Measurements from ENCODE around the gene PRKCZ. TPM values are rescaled to one million over a fixed set of nuclear protein-coding genes. Genes with fewer than 3 reads are reported as not detected.

PRKCZ gene
- polyA plus RNA-seq, 1 of the 3 experiments (the other 2 are of a cell fraction): 24.2 TPM

DNA sequence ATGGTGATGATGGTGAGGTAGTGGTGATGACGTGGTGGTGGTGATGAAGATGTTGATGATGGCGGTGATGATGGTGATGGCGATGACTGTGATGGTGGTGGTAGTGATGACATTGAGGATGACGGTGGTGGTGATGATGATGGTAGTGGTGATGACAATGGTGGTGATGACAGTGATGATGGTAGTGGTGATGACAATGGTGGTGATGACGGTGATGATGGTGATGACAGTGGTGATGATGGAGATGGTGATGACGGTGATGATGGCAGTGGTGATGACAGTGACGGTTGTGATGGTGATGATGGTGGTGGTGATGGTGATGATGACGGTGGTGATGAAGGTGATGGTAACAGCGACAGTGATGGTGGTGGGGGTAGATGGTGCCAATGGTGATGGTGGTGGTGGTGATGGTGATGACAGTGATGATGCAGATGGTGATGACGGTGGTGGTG is 105.0 kb downstream of the PRKCZ start:
- Histone ChIP-seq H3K27me3 (ENCODE audit: insufficient read depth) (no peaks in the 10 kb centered on the region), H3K79me2 (ENCODE audit: insufficient read depth) (no peaks in the 10 kb centered on the region), H3K4me3 (ENCODE audit: low read depth in 2 of 2, low read length in 1 of 2) (no peak overlapping the region), H4K20me1 (ENCODE audit: insufficient read depth) (no peaks in the 10 kb centered on the region), H3K4me1 (ENCODE audit: control insufficient read depth in 1 of 2, insufficient read depth in 2 of 2, low read depth in 1 of 2, low read length in 1 of 2) (no peaks in the 10 kb centered on the region), H3K4me2 (no peak overlapping the region), H3F3A (replicated peaks; ENCODE audit: insufficient read depth) (no peaks in the 10 kb centered on the region), H3K27ac (ENCODE audit: low read depth in 2 of 2, low read length in 1 of 2) (no peak overlapping the region), H3K9ac (no peak overlapping the region), H3K36me3 (replicated peaks in 1 of 2; ENCODE audit: control insufficient read depth in 1 of 2, insufficient read depth in 2 of 2, low read length in 1 of 2) (peaks cover 0 to 4% of the 10 kb centered on the region in 2 experiments), H3K9me3 (no peaks in the 10 kb centered on the region), H3K9me2 (no peaks in the 10 kb centered on the region), H2AFZ (ENCODE audit: low read depth) (no peak overlapping the region)
- WGBS (ENCODE audit: low lambda C conversion rate): 94% methylated on average over 10 of the region's 10 CpGs
- TF ChIP-seq TEAD4 (IDR thresholded peaks at IDR 0.05; ENCODE audit: borderline replicate concordance, insufficient read depth) (no peak), EZH2phosphoT487 (IDR thresholded peaks at IDR 0.05; ENCODE audit: borderline replicate concordance, low read depth) (no peak), FOXM1 (IDR thresholded peaks at IDR 0.05; ENCODE audit: low read depth) (no peak), JUND (IDR thresholded peaks at IDR 0.05) (no peak), RFX5 (IDR thresholded peaks at IDR 0.05; ENCODE audit: low read length) (no peak), USF2 (IDR thresholded peaks at IDR 0.05; ENCODE audit: borderline replicate concordance, low read depth, low read length) (no peak), RAD21 (IDR thresholded peaks at IDR 0.05; ENCODE audit: low read length) (no peak), MXI1 (IDR thresholded peaks at IDR 0.05; ENCODE audit: low read depth, low read length) (no peak), ZBTB33 (IDR thresholded peaks at IDR 0.05; ENCODE audit: borderline replicate concordance, low read depth) (no peak), SIN3A (IDR thresholded peaks at IDR 0.05; ENCODE audit: borderline replicate concordance, low read depth, low read length) (no peak), PBX3 (IDR thresholded peaks at IDR 0.05) (no peak)
- no peak for DNase-seq
- CTCF ChIA-PET: no interaction called here
- POLR2A ChIA-PET: no interaction called here

DNA sequence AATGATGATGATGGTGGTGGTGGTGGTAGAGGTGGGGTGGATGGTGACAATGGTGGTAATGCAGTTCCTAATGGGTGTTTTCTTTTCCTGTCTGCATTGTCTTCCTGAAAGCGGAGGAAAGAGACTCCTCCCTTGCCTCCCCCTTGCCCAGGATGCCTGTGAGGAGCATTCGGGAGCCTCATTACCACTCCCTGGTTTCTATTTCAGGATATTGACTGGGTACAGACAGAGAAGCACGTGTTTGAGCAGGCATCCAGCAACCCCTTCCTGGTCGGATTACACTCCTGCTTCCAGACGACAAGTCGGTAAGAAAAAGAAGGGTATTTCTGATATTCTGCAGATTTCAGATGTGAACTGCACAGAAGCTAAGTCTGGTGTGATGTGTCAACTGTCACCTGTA is 105.6 kb downstream of the PRKCZ start:
- H3K9me2 ChIP-seq: no peaks in the 10 kb centered on the region
- CTCF ChIA-PET: interaction anchor here (1.0 to 5.5 kb wide), 3 partner anchors 16 to 111 kb away, joined by 3 to 36 read pairs (median 4); no protein-coding TSS in a partner anchor
- WGBS (ENCODE audit: low lambda C conversion rate): 92% methylated on average over 6 of the region's 6 CpGs

More for the DNA sequence above, 105.6 kb downstream of the PRKCZ start:
- no peak for DNase-seq
- no peaks in the 10 kb centered on the region for H3K27me3 ChIP-seq (ENCODE audit: insufficient read depth)
- H3K4me1 ChIP-seq (ENCODE audit: control insufficient read depth in 1 of 2, insufficient read depth in 2 of 2, low read depth in 1 of 2, low read length in 1 of 2): no peaks in the 10 kb centered on the region
- H3K4me3 ChIP-seq (ENCODE audit: low read depth in 2 of 2, low read length in 1 of 2): no peak overlapping the region
- H2AFZ ChIP-seq (ENCODE audit: low read depth): no peak overlapping the region
- peaks cover 0 to 4% of the 10 kb centered on the region in 2 experiments for H3K36me3 ChIP-seq (replicated peaks in 1 of 2; ENCODE audit: control insufficient read depth in 1 of 2, insufficient read depth in 2 of 2, low read length in 1 of 2)
- H3F3A ChIP-seq (replicated peaks; ENCODE audit: insufficient read depth): no peaks in the 10 kb centered on the region
- TF ChIP-seq MXI1 (IDR thresholded peaks at IDR 0.05; ENCODE audit: low read depth, low read length): no peak
- no peak for TF ChIP-seq RFX5 (IDR thresholded peaks at IDR 0.05; ENCODE audit: low read length)
- TF ChIP-seq CHD2 (IDR thresholded peaks at IDR 0.05; ENCODE audit: low read length, partially characterized antibody): no peak
- TF ChIP-seq RAD21 (IDR thresholded peaks at IDR 0.05; ENCODE audit: low read length): no peak
- H4K20me1 ChIP-seq (ENCODE audit: insufficient read depth): no peaks in the 10 kb centered on the region
- H3K79me2 ChIP-seq (ENCODE audit: insufficient read depth): no peaks in the 10 kb centered on the region
- no peak overlapping the region for H3K9ac ChIP-seq
- no peak overlapping the region for H3K4me2 ChIP-seq
- POLR2A ChIA-PET: no interaction called here
- no peak overlapping the region for H3K27ac ChIP-seq (ENCODE audit: low read depth in 2 of 2, low read length in 1 of 2)
- no peaks in the 10 kb centered on the region for H3K9me3 ChIP-seq

Measured in SK-N-SH (cell line).